Activated naive CD4-positive, alpha-beta T cell treated with anti-CD3 and anti-CD28 coated beads for 36 hours (primary cell): ENCODE data around the gene ALDH7A1. TPM values are rescaled to one million over a fixed set of nuclear protein-coding genes. Genes with fewer than 3 reads are reported as not detected.

ENCODE experiments used
- CTCF ChIA-PET: fragments of 350-600 bp; sonication (Branson Sonifier 250); formaldehyde crosslinking; loops from one replicate; lab custom pipeline; 2021; ENCODE audit warnings: antibody characterized with exemption; lab: Charles Lee
- DNase-seq: peaks from one replicate; pipeline ENCODE4 v3.0.0-alpha.2; 2020
- H3K27ac Mint-ChIP-seq: one replicate; pipeline ENCODE4 v1.8.0; 2021; ENCODE audit warnings: mild to moderate bottlenecking, mixed read lengths
- H3K27me3 Mint-ChIP-seq: one replicate; pipeline ENCODE4 v1.8.0; 2021; ENCODE audit warnings: low read depth, mixed read lengths
- H3K36me3 Mint-ChIP-seq: one replicate; pipeline ENCODE4 v1.8.0; 2021; ENCODE audit warnings: low read depth, mixed read lengths
- H3K4me1 Mint-ChIP-seq: one replicate; pipeline ENCODE4 v1.8.0; 2021; ENCODE audit warnings: low read depth, mixed read lengths
- H3K4me3 Mint-ChIP-seq: one replicate; pipeline ENCODE4 v1.8.0; 2021; ENCODE audit warnings: mild to moderate bottlenecking, moderate library complexity, mixed read lengths
- H3K9me3 Mint-ChIP-seq: one replicate; pipeline ENCODE4 v1.8.0; 2021; ENCODE audit warnings: mixed read lengths
- intact Hi-C: fragments of 100-400 bp; cut with micrococcal nuclease; formaldehyde crosslinking; loops from one replicate; pipeline ENCODE4 v1.15.1; 2023
- total RNA-seq, 2 experiments: library from RNA; stranded (reverse); gene quantifications; one replicate each; pipeline ENCODE4 v1.2.3, GENCODE V29; 2021

ALDH7A1 gene
- total RNA-seq, 2 experiments from 2014 or later, result 10.3 to 11.3 TPM

DNA sequence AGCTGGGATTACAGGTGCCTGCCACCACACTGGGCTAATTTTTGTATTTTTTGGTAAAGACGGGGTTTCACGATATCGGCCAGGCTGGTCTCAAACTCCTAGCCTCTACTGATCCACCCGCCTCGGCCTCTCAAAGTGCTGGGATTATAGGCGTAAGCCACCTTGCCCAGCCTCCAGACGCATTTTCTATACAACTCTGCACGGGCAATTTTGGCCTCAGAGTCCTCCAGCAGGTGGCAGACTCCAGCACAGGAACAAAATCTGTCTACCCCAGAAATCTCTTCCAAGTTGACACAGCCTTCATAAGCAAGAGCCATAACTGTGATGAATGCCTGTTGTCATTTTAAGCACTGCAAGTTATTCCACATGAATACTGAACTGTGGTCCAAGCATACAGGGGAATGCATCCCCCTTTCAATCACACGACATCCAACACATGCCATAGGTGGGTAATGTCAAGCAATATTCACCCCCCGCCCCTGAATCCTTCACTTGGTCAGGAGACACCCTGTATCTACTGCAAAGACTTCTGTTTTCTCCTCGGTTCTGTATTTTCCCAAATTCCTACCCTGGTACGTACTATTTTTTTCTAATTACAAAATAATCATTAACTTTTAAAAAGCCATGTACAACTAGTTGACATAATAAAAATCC lies 50.8 kb downstream of the ALDH7A1 start:
- H3K27me3 Mint-ChIP-seq, result no peaks in the 10 kb centered on the region
- CTCF ChIA-PET, result interaction anchor here (0.6 to 14.5 kb wide), 9 partner anchors 11 to 207 kb away, joined by 3 to 202 read pairs (median 5); no protein-coding TSS in a partner anchor
- H3K36me3 Mint-ChIP-seq, result no peaks in the 10 kb centered on the region
- intact Hi-C loops, result loop anchor here (1.0 kb wide), 2 partner anchors 57 to 948 kb away; no protein-coding TSS in a partner anchor
- H3K27ac Mint-ChIP-seq, result no peak overlapping the region
- peak; percentile 68 for DNase-seq
- H3K4me1 Mint-ChIP-seq, result no peaks in the 10 kb centered on the region
- H3K4me3 Mint-ChIP-seq, result no peak overlapping the region
- no peaks in the 10 kb centered on the region for H3K9me3 Mint-ChIP-seq

DNA sequence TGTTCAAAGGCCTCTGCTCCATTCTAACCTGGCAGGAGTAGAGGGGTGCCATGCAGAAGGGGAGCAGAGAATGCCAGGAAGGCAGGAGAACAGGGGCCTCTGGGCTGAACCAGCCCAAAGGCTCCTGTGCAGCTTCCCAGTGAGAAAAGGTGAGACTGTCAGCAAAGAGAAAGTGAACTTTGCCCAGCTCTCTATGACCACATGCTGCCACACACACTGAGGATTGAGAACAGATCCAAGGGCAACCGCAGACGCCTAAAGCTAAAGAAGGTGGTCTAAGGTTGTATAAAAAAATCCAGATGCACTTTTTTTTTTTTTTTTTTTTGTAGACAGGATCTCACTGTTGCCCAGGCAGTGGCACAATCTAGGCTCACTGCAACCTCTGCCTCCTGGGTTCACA lies 51.4 kb downstream of the ALDH7A1 start:
- Mint-ChIP-seq H3K27ac (no peak overlapping the region), H3K27me3 (no peaks in the 10 kb centered on the region), H3K4me1 (no peaks in the 10 kb centered on the region), H3K4me3 (no peak overlapping the region), H3K9me3 (no peaks in the 10 kb centered on the region), H3K36me3 (no peaks in the 10 kb centered on the region)
- intact Hi-C loops, result loop anchor here (1.0 kb wide), 2 partner anchors 58 to 949 kb away; no protein-coding TSS in a partner anchor
- no peak for DNase-seq
- CTCF ChIA-PET, result interaction anchor here (0.6 to 14.5 kb wide), 13 partner anchors 9 to 783 kb away, joined by 3 to 202 read pairs (median 4); no protein-coding TSS in a partner anchor

DNA sequence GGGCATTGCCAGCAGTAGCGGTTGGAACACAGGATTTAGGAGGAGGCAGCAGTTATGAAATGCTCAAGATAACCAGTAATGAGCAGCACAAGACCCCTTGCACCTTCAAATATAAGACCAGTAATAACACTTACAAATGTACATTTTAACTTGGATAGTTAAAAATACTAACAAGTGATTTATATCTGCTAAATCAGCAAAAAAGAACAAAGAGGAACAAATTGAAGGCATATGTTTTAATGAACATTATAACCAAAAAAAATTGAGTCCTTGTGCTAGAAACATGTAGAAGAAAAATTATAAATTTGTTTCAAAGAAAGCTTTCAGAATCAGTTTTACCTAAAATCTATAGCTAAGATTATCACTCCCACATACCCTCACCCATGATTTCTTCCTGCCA lies 52.0 kb downstream of the ALDH7A1 start:
- Mint-ChIP-seq H3K27me3 (no peaks in the 10 kb centered on the region), H3K36me3 (no peaks in the 10 kb centered on the region), H3K4me1 (no peaks in the 10 kb centered on the region), H3K27ac (no peak overlapping the region), H3K9me3 (no peaks in the 10 kb centered on the region), H3K4me3 (no peak overlapping the region)
- intact Hi-C loops, result no loop called here
- DNase-seq, result no peak
- CTCF ChIA-PET, result interaction anchor here (0.9 to 14.5 kb wide), 9 partner anchors 10 to 204 kb away, joined by 3 to 202 read pairs (median 5); no protein-coding TSS in a partner anchor

DNA sequence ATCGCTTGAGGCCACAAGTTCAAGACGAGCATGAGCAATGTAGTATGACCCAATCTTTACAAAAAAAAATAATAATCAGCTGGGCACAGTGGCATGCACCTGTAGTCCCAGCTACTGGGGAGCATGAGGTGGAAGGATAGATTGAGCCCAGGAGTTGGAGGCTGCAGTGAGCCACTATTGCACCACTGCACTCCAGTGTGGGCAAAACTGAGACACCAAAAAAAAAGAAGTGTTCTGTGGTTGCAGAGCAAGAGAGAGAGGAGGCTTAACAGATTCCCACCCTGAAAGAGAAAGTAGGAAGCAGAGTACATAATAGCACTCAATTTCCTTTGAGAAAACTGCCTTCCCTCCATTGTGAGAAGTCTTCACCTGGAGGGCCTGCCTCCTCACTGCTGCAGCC lies 52.6 kb downstream of the ALDH7A1 start:
- intact Hi-C loops, result no loop called here
- no peaks in the 10 kb centered on the region for H3K4me1 Mint-ChIP-seq
- DNase-seq, result no peak
- no peaks in the 10 kb centered on the region for H3K36me3 Mint-ChIP-seq
- H3K9me3 Mint-ChIP-seq, result no peaks in the 10 kb centered on the region
- H3K4me3 Mint-ChIP-seq, result no peak overlapping the region
- no peak overlapping the region for H3K27ac Mint-ChIP-seq
- CTCF ChIA-PET, result interaction anchor here (0.6 to 14.5 kb wide), 9 partner anchors 13 to 208 kb away, joined by 3 to 202 read pairs (median 4); partner anchors contain the start of gene PHAX
- no peaks in the 10 kb centered on the region for H3K27me3 Mint-ChIP-seq

DNA sequence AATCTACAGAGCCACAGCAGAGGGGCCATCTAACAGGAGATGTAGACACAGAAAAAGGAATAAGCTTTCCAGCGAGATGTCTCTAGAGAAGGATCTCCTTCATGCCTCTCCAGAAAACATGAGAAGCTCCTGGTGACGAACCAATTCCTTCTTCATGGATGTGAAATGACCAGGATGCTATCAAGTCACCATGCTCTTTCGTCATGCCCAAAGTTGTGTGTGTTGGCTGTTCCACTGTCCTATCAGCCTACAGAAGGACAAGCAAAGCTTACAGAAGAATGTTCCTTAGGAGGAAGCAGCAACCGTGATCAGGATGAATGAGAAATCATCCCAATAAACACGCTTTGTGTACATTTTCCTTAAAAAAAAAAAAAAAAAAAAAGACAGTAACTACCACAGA lies 54.4 kb downstream of the ALDH7A1 start:
- CTCF ChIA-PET, result interaction anchor here (0.9 to 14.5 kb wide), 6 partner anchors 10 to 202 kb away, joined by 3 to 202 read pairs (median 16); no protein-coding TSS in a partner anchor
- Mint-ChIP-seq H3K4me1 (no peaks in the 10 kb centered on the region), H3K27ac (no peak overlapping the region), H3K36me3 (no peaks in the 10 kb centered on the region), H3K4me3 (no peak overlapping the region), H3K27me3 (no peaks in the 10 kb centered on the region), H3K9me3 (no peaks in the 10 kb centered on the region)
- no peak for DNase-seq
- intact Hi-C loops, result no loop called here

DNA sequence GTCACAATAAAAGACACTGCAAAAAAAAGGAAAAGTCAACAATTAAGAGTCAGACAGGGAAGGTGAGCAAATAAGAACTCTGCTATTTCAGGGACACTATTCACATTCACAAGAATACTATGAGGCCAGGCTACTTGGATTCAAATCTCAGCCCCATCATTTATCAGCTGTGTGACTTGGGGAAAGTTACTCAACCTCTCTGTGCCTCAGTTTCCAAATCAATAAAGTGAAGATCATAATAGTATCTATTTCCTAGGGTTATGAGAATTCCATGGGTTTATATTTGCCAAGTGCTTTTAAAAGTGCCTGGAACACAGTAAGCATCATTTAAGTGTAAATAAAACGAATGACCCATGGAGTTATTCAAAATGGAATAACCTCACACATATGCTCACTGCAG lies 56.4 kb downstream of the ALDH7A1 start:
- H3K4me3 Mint-ChIP-seq, result no peak overlapping the region
- intact Hi-C loops, result loop anchor here (2.0 kb wide), 1 partner anchor 30 kb away; no protein-coding TSS in a partner anchor
- CTCF ChIA-PET, result interaction anchor here (0.6 to 14.5 kb wide), 12 partner anchors 10 to 200 kb away, joined by 3 to 202 read pairs (median 3); no protein-coding TSS in a partner anchor
- H3K27me3 Mint-ChIP-seq, result no peaks in the 10 kb centered on the region
- no peaks in the 10 kb centered on the region for H3K36me3 Mint-ChIP-seq
- H3K9me3 Mint-ChIP-seq, result no peaks in the 10 kb centered on the region
- no peak overlapping the region for H3K27ac Mint-ChIP-seq
- H3K4me1 Mint-ChIP-seq, result no peaks in the 10 kb centered on the region
- DNase-seq, result no peak

DNA sequence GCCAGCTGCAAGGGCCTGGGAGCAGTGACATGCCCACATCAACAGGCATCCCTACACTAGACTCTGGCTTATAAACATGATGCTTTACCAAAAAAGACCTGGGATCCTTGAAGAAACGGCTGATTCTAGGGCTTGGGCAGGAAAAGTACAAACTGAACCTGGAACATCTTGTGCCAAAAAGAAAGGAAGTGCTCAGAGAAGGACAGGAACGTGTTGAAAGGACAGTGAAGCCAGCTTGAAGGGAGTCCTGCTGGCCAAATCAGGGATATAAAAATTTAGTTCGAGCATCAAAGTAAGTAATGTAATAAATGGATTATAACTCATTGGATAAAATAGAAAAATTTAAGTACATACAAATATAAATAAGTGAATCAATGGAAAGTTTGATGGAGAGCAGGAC lies 58.1 kb downstream of the ALDH7A1 start:
- Mint-ChIP-seq H3K27me3 (no peaks in the 10 kb centered on the region), H3K27ac (no peak overlapping the region), H3K4me1 (no peaks in the 10 kb centered on the region), H3K9me3 (no peaks in the 10 kb centered on the region), H3K36me3 (no peaks in the 10 kb centered on the region), H3K4me3 (no peak overlapping the region)
- intact Hi-C loops, result no loop called here
- CTCF ChIA-PET, result interaction anchor here (1.0 to 14.5 kb wide), 3 partner anchors 37 to 198 kb away, joined by 3 to 202 read pairs (median 66); no protein-coding TSS in a partner anchor
- no peak for DNase-seq

DNA sequence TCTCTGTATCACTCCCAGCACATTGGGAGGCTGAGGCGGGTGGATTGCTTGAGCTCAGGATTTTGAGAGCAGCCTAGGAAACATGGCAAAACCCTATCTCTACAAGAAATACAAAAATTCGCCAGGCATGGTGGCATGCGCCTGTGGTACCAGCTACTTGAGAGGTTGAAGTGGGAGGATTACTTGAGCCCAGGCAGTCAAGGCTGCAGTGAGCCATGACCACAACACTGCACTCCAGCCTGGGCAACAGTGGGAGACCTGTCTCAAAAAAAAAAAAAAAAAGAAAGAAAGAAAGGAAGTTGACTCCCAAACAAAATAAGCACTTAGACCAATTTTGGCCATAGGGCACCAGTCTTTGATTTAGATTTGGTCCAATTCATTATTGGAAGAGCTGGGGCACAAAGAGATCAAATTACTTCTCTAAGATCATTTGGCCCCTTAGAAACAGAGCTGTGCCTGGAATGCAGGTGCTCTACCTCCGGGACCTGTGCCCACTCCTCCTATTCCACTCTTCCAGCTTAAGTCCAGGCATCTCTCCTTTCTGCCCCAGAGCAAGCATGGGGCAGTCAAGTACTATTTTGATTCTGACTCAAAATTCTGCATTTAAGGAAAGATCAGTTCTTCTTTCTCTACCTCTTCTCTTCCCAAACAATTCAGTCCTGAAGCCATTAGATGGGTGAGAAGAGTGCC lies 59.0 kb downstream of the ALDH7A1 start:
- H3K4me3 Mint-ChIP-seq, result no peak overlapping the region
- H3K36me3 Mint-ChIP-seq, result no peaks in the 10 kb centered on the region
- H3K4me1 Mint-ChIP-seq, result no peaks in the 10 kb centered on the region
- no peak for DNase-seq
- H3K9me3 Mint-ChIP-seq, result no peaks in the 10 kb centered on the region
- CTCF ChIA-PET, result interaction anchor here (0.5 to 14.5 kb wide), 9 partner anchors 11 to 1264 kb away, joined by 3 to 202 read pairs (median 4); no protein-coding TSS in a partner anchor
- intact Hi-C loops, result no loop called here
- no peaks in the 10 kb centered on the region for H3K27me3 Mint-ChIP-seq
- H3K27ac Mint-ChIP-seq, result no peak overlapping the region

DNA sequence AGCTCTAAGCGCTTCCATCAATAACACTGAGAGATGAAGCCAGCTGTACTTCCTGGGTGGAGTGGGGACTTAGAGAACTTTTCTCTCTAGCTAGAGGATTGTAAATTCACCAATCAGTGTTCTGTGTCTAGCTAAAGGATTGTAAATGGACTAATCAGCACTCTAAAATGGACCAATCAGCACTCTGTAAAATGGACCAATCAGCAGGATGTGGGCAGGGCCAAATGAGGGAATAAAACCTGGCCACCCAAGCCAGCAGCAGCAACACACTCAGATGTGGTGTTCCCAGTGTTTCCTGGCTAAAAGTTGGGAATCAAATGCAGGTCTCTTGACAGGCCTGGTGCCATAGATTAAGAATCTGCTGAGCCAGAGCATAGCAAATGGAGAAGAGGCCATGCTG lies 60.5 kb downstream of the ALDH7A1 start:
- no peak overlapping the region for H3K27ac Mint-ChIP-seq
- intact Hi-C loops, result no loop called here

DNA sequence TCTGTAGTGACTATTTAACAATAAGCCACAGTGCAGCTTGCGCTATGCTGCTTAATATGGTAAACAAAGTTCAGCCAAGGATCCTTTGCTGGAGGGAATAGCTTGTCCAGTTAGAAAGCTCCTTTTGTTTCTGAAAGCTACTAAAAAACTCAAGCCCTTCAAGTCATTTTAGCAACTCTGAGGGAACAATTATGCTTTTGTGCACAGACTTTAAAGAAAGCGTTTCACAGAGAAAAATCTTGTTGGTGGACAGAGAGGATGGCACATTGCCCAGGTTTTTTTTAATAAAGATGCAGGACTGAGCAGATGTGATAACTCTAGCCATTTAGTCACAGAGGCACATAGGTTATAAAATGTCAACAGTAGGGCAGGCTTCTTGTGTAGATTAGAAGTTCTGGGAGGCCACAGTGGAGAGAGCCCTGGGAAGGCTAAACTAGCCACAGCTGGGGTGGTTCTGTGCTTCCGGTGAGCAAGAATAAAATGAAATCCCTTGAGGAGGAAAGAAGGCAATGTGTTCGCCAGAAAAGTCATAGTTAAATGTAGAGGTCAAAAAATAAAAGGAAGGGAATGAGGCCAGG lies 63.4 kb downstream of the ALDH7A1 start:
- intact Hi-C loops, result no loop called here
- Mint-ChIP-seq H3K36me3 (no peaks in the 10 kb centered on the region), H3K4me3 (no peak overlapping the region), H3K27me3 (no peaks in the 10 kb centered on the region), H3K27ac (no peak overlapping the region), H3K9me3 (no peaks in the 10 kb centered on the region), H3K4me1 (no peaks in the 10 kb centered on the region)
- no peak for DNase-seq
- CTCF ChIA-PET, result interaction anchor here (0.6 to 14.5 kb wide), 6 partner anchors 10 to 326 kb away, joined by 3 to 202 read pairs (median 6); no protein-coding TSS in a partner anchor

More for the DNA sequence above, 60.5 kb downstream of the ALDH7A1 start:
- no peaks in the 10 kb centered on the region for H3K4me1 Mint-ChIP-seq
- no peaks in the 10 kb centered on the region for H3K27me3 Mint-ChIP-seq
- CTCF ChIA-PET, result interaction anchor here (0.6 to 14.5 kb wide), 8 partner anchors 9 to 196 kb away, joined by 3 to 202 read pairs (median 5); no protein-coding TSS in a partner anchor
- no peak overlapping the region for H3K4me3 Mint-ChIP-seq
- DNase-seq, result no peak
- H3K36me3 Mint-ChIP-seq, result no peaks in the 10 kb centered on the region
- no peaks in the 10 kb centered on the region for H3K9me3 Mint-ChIP-seq

DNA sequence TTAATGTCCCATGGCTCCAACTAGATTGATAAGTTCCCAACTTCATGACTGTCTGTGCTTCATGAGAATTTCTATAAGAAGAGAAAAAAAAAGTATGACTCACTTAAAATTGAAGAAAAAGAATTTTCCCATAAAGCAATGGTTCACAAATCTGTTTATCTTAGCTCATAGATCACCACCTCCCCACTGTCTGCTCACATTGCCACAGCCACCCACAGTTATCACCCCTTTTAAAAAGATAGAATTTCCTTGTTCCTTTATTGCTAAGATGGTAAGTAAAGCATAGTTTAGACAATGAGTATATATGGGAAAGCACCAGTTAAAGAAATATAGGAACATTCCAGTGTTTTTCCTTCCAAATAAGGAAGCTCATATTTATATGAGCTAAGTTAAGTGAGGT lies 67.1 kb downstream of the ALDH7A1 start:
- no peak for DNase-seq
- intact Hi-C loops, result no loop called here
- Mint-ChIP-seq H3K27me3 (no peaks in the 10 kb centered on the region), H3K27ac (no peak overlapping the region), H3K4me1 (no peaks in the 10 kb centered on the region), H3K9me3 (no peaks in the 10 kb centered on the region), H3K4me3 (no peak overlapping the region), H3K36me3 (no peaks in the 10 kb centered on the region)
- CTCF ChIA-PET, result interaction anchor here (1.0 to 1.8 kb wide), 3 partner anchors 11 to 177 kb away, joined by 3 to 6 read pairs (median 4); no protein-coding TSS in a partner anchor

DNA sequence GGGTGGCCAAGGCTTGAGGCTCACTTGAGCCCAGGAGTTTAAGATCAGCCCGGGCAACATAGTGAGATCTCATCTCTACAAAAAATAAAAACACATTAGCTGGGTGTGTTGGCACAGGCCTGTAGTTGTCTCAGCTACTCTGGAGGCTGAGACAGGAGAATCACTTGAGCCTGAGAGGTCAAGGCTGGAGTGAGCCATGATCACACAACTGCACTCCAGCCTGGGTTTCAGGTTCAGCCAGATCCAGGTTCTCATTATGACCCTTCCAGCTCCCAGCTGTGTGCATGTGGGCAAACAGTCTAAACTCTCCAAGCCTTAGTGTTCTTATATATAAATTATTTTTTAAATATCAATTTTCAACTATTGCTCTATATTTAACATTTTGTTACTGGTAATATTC lies 67.9 kb downstream of the ALDH7A1 start:
- H3K36me3 Mint-ChIP-seq, result no peaks in the 10 kb centered on the region
- no peaks in the 10 kb centered on the region for H3K27me3 Mint-ChIP-seq
- no peak for DNase-seq
- H3K4me3 Mint-ChIP-seq, result no peak overlapping the region
- no peak overlapping the region for H3K27ac Mint-ChIP-seq
- CTCF ChIA-PET, result interaction anchor here (1.0 to 1.8 kb wide), 2 partner anchors 21 to 27 kb away, joined by 6 read pairs; no protein-coding TSS in a partner anchor
- H3K4me1 Mint-ChIP-seq, result no peaks in the 10 kb centered on the region
- intact Hi-C loops, result no loop called here
- no peaks in the 10 kb centered on the region for H3K9me3 Mint-ChIP-seq
